ENCODE data around the gene DSG1. TPM values are rescaled to one million over a fixed set of nuclear protein-coding genes. Genes with fewer than 3 reads are reported as not detected.

The DSG1 gene
- total and polyA plus RNA-seq, 2 of the 13 experiments (the other 11 are each of a cell fraction or from before 2014, with no cell fraction given): 0.04 TPM; not detected in 1

- TF ChIP-seq THAP8 (CRISPR knock-in tag; IDR thresholded peaks at IDR 0.05; ENCODE audit: borderline replicate concordance) (no peak), BRD4 (CRISPR knock-in tag; IDR thresholded peaks at IDR 0.05) (no peak), ZNF501 (CRISPR knock-in tag; IDR thresholded peaks at IDR 0.05) (no peak; the same call in 1 of the 2 replicates), ZNF670 (CRISPR knock-in tag; IDR thresholded peaks at IDR 0.05; ENCODE audit: borderline replicate concordance) (no peak), ASH2L (IDR thresholded peaks at IDR 0.05; ENCODE audit: insufficient read length, low read depth, low read length) (peak; percentile 91), HOXD1 (CRISPR knock-in tag; IDR thresholded peaks at IDR 0.05) (no peak; the same call in 1 of the 2 replicates), ZSCAN5A (CRISPR knock-in tag; IDR thresholded peaks at IDR 0.05; ENCODE audit: borderline replicate concordance) (no peak; the same call in 1 of the 2 replicates), CENPX (CRISPR knock-in tag; IDR thresholded peaks at IDR 0.05) (no peak), MBD4 (IDR thresholded peaks at IDR 0.05; ENCODE audit: borderline replicate concordance, low read length) (no peak), HMGXB4 (CRISPR knock-in tag; IDR thresholded peaks at IDR 0.05; ENCODE audit: borderline replicate concordance in 1 of 2, low read depth in 1 of 2) (peak in 1 of 2 experiments; percentile 8; a peak in 1 of 4 replicates), ZNF138 (CRISPR knock-in tag; IDR thresholded peaks at IDR 0.05; ENCODE audit: low read depth) (no peak), ZBTB42 (CRISPR knock-in tag; IDR thresholded peaks at IDR 0.05) (no peak), ZBTB8A (CRISPR knock-in tag; IDR thresholded peaks at IDR 0.05; ENCODE audit: borderline replicate concordance, low read depth) (no peak), KDM1A (CRISPR knock-in tag; IDR thresholded peaks at IDR 0.05) (no peak), HIC2 (CRISPR knock-in tag; IDR thresholded peaks at IDR 0.05; ENCODE audit: low read depth) (no peak)
- TF ChIP-seq, protein P1, sequence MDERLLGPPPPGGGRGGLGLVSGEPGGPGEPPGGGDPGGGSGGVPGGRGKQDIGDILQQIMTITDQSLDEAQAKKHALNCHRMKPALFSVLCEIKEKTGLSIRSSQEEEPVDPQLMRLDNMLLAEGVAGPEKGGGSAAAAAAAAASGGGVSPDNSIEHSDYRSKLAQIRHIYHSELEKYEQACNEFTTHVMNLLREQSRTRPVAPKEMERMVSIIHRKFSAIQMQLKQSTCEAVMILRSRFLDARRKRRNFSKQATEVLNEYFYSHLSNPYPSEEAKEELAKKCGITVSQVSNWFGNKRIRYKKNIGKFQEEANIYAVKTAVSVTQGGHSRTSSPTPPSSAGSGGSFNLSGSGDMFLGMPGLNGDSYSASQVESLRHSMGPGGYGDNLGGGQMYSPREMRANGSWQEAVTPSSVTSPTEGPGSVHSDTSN (CRISPR knock-in tag; IDR thresholded peaks at IDR 0.05): no peak
- TF ChIP-seq, protein P2, sequence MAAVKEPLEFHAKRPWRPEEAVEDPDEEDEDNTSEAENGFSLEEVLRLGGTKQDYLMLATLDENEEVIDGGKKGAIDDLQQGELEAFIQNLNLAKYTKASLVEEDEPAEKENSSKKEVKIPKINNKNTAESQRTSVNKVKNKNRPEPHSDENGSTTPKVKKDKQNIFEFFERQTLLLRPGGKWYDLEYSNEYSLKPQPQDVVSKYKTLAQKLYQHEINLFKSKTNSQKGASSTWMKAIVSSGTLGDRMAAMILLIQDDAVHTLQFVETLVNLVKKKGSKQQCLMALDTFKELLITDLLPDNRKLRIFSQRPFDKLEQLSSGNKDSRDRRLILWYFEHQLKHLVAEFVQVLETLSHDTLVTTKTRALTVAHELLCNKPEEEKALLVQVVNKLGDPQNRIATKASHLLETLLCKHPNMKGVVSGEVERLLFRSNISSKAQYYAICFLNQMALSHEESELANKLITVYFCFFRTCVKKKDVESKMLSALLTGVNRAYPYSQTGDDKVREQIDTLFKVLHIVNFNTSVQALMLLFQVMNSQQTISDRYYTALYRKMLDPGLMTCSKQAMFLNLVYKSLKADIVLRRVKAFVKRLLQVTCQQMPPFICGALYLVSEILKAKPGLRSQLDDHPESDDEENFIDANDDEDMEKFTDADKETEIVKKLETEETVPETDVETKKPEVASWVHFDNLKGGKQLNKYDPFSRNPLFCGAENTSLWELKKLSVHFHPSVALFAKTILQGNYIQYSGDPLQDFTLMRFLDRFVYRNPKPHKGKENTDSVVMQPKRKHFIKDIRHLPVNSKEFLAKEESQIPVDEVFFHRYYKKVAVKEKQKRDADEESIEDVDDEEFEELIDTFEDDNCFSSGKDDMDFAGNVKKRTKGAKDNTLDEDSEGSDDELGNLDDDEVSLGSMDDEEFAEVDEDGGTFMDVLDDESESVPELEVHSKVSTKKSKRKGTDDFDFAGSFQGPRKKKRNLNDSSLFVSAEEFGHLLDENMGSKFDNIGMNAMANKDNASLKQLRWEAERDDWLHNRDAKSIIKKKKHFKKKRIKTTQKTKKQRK (IDR thresholded peaks at IDR 0.05; ENCODE audit: low read length): no peak
Measured at GRCh38 chr18:31396796-31397612, 79.0 kb downstream of the DSG1 start (continued).
